ENCODE results near the gene MLF2. TPM values are rescaled to one million over a fixed set of nuclear protein-coding genes. Genes with fewer than 3 reads are reported as not detected.

The MLF2 gene
- total and polyA plus RNA-seq, 9 of the 15 experiments (the other 6 are each of a cell fraction or from before 2014, with no cell fraction given), result 11.4 to 190 (median 139) TPM

- CTCF ChIA-PET (ENCODE audit: low intra/inter-chr PET ratio), result no interaction called here
- peaks cover 11 to 27% of the 10 kb centered on the region in 2 experiments; a peak in 4 of 5 replicates for H3K27me3 ChIP-seq (ENCODE audit: control insufficient read depth in 2 of 2, insufficient read depth in 2 of 2, low read length in 2 of 2)
- H3K27ac ChIP-seq (ENCODE audit: extremely low read depth, low read depth, low read length), result no peak overlapping the region
- H3K4me3 ChIP-seq, result no peak overlapping the region; the same call in 1 of the 2 replicates
- intact Hi-C loops (cut with micrococcal nuclease) (no loop called here), in situ Hi-C loops (cut with MboI) (no loop called here)
- DNase-seq (ENCODE audit: extremely low read depth in 1 of 4, low spot score in 3 of 4), result peak in 2 of 4 experiments; percentile 26 to 31
- no peaks in the 10 kb centered on the region for H3K79me2 ChIP-seq (ENCODE audit: control insufficient read depth, insufficient read depth, low read length)
- H3K4me1 ChIP-seq (replicated peaks in 1 of 2; ENCODE audit: control insufficient read depth in 2 of 2, insufficient read depth in 2 of 2, low read length in 2 of 2), result peaks cover 5 to 25% of the 10 kb centered on the region in 2 experiments; a peak in 4 of 5 replicates
- H3K4me2 ChIP-seq (ENCODE audit: insufficient read depth, low read length), result no peak overlapping the region
- no TSS peak for BruUV-seq (replicated peaks)
- no peaks in the 10 kb centered on the region for H3K9me1 ChIP-seq (ENCODE audit: control insufficient read depth, insufficient read depth, low read length)
- no peak overlapping the region for H2AFZ ChIP-seq (ENCODE audit: low read depth, low read length)
- no peak for FAIRE-seq
- 0 out of 3 replicates have a peak, but pooled peaks have one; percentile 17 for ATAC-seq
- H3K36me3 ChIP-seq (ENCODE audit: control insufficient read depth, insufficient read depth, low read length), result no peaks in the 10 kb centered on the region
- POLR2A ChIA-PET, result interaction anchor here (2.8 kb wide), 1 partner anchor 11 kb away, joined by 11 read pairs; the partner anchor contains the start of gene ZNF384
- H3K9me3 ChIP-seq (replicated peaks; ENCODE audit: control insufficient read depth, insufficient read depth, low read depth, low read length), result no peaks in the 10 kb centered on the region
- no peaks in the 10 kb centered on the region for H4K20me1 ChIP-seq (replicated peaks; ENCODE audit: control insufficient read depth, insufficient read depth, low read length)
- 10% methylated on average over 4 of the region's 65 CpGs for WGBS (ENCODE audit: insufficient coverage, low coverage, missing lambda C conversion rate)
- TF ChIP-seq SRSF7 (optimal IDR thresholded peaks at IDR 0.05; ENCODE audit: low read depth, low read length) (no peak), NRF1 (conservative IDR thresholded peaks at IDR 0.05 in 1 of 2, IDR thresholded peaks at IDR 0.05 in 1 of 2) (peak in 1 of 2 experiments; percentile 21; a peak in 1 of 4 replicates)
- H3K9ac ChIP-seq (ENCODE audit: insufficient read depth in 1 of 2, low read depth in 2 of 2, low read length in 2 of 2), result peak overlapping the region in 1 of 2 experiments; percentile 68; a peak in 1 of 4 replicates
These were observed 52.8 kb downstream of the MLF2 start for GRCh38 chr12:6699989-6700645.

DNA sequence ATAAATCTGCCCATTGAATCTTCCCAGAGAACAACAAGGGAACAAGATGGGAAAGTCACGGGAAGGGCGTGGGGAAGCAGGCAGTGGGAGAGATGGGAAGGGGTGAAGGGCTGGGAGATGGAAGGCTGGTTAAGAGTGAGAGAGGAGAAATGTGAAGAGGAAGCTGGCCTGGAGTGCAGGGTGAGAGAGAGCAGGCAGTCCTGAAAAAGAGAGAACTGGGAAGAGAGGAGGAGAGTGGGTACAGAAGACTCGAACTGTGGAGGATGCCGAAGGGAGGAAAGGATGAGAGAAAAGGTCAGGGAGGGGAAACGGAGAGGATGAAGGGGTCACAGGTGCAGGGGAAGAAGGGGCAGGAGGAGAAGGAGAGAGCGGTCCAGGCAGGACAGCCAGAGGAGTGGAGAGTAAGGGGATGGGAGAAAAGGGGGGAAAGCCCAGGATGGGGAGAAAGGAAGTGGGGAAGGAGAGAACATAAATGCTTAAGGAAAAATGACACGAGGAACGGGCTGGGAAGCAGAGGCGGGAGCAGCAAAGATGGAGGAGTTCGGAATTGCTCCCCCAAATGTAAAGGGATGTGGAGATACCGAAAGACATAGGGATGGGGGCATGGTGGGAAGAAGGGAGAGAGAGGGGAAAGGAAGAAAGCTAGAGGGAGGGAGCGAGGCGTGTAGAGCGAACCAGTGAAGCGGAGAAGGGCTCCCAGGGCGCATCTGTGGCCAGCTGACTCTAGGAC lies 53.5 kb downstream of the MLF2 start:
- TF ChIP-seq EZH2 (IDR thresholded peaks at IDR 0.05; ENCODE audit: borderline replicate concordance, low read depth, low read length), result peak; percentile 33; the same call in 1 of the 2 replicates
- no peak for TF ChIP-seq ZNF175 (CRISPR knock-in tag; IDR thresholded peaks at IDR 0.05; ENCODE audit: low read depth)
- TF ChIP-seq, protein P1, sequence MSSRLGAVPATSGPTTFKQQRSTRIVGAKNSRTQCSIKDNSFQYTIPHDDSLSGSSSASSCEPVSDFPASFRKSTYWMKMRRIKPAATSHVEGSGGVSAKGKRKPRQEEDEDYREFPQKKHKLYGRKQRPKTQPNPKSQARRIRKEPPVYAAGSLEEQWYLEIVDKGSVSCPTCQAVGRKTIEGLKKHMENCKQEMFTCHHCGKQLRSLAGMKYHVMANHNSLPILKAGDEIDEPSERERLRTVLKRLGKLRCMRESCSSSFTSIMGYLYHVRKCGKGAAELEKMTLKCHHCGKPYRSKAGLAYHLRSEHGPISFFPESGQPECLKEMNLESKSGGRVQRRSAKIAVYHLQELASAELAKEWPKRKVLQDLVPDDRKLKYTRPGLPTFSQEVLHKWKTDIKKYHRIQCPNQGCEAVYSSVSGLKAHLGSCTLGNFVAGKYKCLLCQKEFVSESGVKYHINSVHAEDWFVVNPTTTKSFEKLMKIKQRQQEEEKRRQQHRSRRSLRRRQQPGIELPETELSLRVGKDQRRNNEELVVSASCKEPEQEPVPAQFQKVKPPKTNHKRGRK (tag; IDR thresholded peaks at IDR 0.05), result peak; percentile 40; the same call in 1 of the 2 replicates
- H3K9me3 ChIP-seq (replicated peaks; ENCODE audit: control insufficient read depth, insufficient read depth, low read depth, low read length), result no peaks in the 10 kb centered on the region
- H3K79me2 ChIP-seq (ENCODE audit: control insufficient read depth, insufficient read depth, low read length), result no peaks in the 10 kb centered on the region
- no peak overlapping the region for H3K4me3 ChIP-seq
- H3K36me3 ChIP-seq (ENCODE audit: control insufficient read depth, insufficient read depth, low read length), result no peaks in the 10 kb centered on the region
- no peaks in the 10 kb centered on the region for H3K9me1 ChIP-seq (ENCODE audit: control insufficient read depth, insufficient read depth, low read length)
- in situ Hi-C loops (cut with MboI) (no loop called here), intact Hi-C loops (cut with micrococcal nuclease) (no loop called here)
- ATAC-seq, result no peak
- 5% methylated on average over 9 of the region's 16 CpGs for WGBS (ENCODE audit: insufficient coverage, low coverage, missing lambda C conversion rate)
- FAIRE-seq, result no peak
- H2AFZ ChIP-seq (ENCODE audit: low read depth, low read length), result no peak overlapping the region
- no peak overlapping the region for H3K9ac ChIP-seq (ENCODE audit: insufficient read depth in 1 of 2, low read depth in 2 of 2, low read length in 2 of 2)
- H3K4me2 ChIP-seq (ENCODE audit: insufficient read depth, low read length), result no peak overlapping the region
- peaks cover 5 to 31% of the 10 kb centered on the region in 2 experiments; a peak in 4 of 5 replicates for H3K4me1 ChIP-seq (replicated peaks in 1 of 2; ENCODE audit: control insufficient read depth in 2 of 2, insufficient read depth in 2 of 2, low read length in 2 of 2)
- ChIA-PET CTCF (ENCODE audit: low intra/inter-chr PET ratio) (no interaction called here), POLR2A (interaction anchor here (0.6 to 2.8 kb wide), 3 partner anchors 10 to 170 kb away, joined by 3 to 11 read pairs (median 3); partner anchors contain the start of gene ZNF384)
- peaks cover 11 to 27% of the 10 kb centered on the region in 2 experiments; a peak in 4 of 5 replicates for H3K27me3 ChIP-seq (ENCODE audit: control insufficient read depth in 2 of 2, insufficient read depth in 2 of 2, low read length in 2 of 2)
- BruUV-seq (replicated peaks), result no TSS peak
- H4K20me1 ChIP-seq (replicated peaks; ENCODE audit: control insufficient read depth, insufficient read depth, low read length), result no peaks in the 10 kb centered on the region
- no peak overlapping the region for H3K27ac ChIP-seq (ENCODE audit: extremely low read depth, low read depth, low read length)
- no peak for DNase-seq (ENCODE audit: extremely low read depth in 1 of 4, low spot score in 3 of 4)

Data from K562 (cell line).